ENCODE measurements around the gene ZNF692. TPM values are rescaled to one million over a fixed set of nuclear protein-coding genes. Genes with fewer than 3 reads are reported as not detected.
A peak's percentile ranks its signal among the peaks of the same experiment; 100 is the strongest.

The ZNF692 gene
- total and polyA plus RNA-seq, 2 of the 13 experiments (the other 11 are each of a cell fraction or from before 2014, with no cell fraction given), result 27.3 to 45.8 TPM

DNA sequence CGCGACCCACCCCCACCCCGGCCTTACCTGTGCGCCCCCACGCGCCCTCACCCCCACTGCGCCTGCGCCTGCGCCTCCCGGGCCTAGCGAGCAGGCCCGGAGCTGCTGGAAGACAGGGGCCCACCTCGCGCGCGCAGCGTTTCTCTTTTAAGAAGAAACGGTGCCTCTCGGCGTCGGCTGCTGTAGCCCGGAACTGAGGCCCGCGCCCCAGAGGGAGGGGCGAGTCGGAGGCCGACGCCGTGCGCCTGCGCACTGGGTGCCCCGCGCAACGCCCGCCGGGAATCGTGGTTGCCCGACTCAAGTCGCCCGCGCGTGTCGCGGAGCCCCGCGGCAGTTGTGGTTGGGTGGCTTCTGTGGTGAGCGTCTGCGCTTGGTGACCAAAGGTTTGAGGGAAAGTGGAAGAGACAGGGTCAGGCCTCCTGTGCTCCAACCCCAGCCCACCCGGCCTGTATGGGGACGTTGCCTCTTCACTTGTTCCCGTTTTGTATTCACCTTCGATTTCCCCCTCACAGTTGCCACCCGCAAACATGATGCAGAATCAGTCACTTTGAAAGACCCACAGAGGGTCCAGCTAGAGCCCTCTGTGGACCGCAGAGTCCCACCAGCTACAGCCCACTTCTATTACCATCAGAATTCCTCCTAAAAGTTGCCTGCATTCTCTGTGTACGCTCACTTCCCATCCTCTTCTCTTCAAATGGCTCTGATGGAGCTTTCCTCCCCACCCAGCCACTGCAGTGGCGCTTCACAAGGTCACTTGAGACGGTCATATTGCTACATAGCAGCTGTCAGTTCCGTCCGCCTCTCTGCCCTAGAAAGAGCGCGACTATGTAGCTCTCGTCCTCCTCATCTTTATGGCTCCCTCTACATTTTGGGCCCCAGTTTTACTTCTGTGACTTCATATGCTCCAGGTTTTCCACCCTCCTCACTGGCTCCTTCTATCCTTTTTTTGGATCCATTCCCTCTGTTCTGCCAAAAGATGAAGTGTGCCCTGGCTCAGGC is at the start of gene ZNF692 (continued):
- TF ChIP-seq, protein P1, sequence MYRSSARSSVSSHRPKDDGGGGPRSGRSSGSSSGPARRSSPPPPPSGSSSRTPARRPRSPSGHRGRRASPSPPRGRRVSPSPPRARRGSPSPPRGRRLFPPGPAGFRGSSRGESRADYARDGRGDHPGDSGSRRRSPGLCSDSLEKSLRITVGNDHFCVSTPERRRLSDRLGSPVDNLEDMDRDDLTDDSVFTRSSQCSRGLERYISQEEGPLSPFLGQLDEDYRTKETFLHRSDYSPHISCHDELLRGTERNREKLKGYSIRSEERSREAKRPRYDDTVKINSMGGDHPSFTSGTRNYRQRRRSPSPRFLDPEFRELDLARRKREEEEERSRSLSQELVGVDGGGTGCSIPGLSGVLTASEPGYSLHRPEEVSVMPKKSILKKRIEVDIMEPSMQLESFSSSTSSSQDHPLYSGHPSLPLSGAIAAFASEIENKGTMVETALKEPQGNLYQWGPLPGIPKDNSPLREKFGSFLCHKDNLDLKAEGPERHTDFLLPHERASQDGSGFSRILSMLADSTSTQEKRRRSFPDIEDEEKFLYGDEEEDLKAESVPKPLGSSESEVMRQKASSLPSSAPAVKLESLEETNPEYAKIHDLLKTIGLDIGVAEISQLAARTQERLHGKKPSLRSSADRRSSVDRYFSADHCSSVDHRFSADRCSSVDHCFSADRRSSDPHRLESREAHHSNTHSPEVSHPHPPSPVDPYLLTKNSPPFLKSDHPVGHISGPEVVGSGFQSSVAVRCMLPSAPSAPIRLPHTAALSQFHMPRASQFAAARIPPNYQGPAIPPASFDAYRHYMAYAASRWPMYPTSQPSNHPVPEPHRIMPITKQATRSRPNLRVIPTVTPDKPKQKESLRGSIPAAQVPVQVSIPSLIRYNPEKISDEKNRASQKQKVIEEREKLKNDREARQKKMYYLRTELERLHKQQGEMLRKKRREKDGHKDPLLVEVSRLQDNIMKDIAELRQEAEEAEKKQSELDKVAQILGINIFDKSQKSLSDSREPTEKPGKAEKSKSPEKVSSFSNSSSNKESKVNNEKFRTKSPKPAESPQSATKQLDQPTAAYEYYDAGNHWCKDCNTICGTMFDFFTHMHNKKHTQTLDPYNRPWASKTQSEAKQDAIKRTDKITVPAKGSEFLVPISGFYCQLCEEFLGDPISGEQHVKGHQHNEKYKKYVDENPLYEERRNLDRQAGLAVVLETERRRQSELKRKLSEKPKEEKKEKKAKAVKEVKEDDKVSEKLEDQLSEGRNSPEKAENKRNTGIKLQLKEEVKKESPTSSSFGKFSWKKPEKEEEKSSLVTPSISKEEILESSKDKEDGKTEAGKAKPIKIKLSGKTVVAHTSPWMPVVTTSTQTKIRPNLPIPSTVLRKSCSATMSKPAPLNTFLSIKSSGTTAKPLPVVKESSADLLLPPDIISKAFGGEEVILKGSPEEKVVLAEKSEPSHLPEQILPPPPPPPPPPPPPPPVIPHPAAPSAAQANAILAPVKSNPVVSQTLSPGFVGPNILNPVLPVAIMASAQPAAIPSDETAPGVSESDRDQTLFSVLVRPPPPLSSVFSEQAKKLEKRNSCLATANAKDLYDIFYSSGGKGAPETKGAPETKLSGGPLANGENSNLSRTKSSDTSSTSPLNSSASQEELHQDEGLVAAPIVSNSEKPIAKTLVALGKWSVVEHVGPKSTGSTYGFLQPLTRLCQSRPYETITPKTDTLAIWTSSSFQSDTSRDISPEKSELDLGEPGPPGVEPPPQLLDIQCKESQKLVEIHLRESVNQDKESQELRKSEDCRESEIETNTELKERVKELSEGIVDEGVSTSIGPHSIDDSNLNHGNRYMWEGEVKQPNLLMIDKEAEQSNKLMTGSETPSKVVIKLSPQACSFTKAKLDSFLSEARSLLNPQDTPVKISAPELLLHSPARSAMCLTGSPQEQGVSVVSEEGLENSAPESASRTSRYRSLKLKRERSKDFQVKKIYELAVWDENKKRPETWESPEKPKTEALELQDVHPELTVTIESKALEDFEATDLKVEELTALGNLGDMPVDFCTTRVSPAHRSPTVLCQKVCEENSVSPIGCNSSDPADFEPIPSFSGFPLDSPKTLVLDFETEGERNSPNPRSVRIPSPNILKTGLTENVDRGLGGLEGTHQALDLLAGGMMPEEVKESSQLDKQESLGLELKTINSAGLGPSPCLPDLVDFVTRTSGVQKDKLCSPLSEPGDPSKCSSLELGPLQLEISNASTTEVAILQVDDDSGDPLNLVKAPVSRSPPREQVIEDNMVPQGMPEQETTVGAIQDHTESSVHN (CRISPR knock-in tag; IDR thresholded peaks at IDR 0.05), result no peak
- TF ChIP-seq ZNF232 (CRISPR knock-in tag; IDR thresholded peaks at IDR 0.05; ENCODE audit: borderline replicate concordance) (no peak), KDM2A (CRISPR knock-in tag; IDR thresholded peaks at IDR 0.05; ENCODE audit: borderline replicate concordance, low read depth) (peak; percentile 78; the same call in 1 of the 2 replicates), AHR (CRISPR knock-in tag; IDR thresholded peaks at IDR 0.05) (no peak), KLF16 (CRISPR knock-in tag; IDR thresholded peaks at IDR 0.05) (peak in 1 of 2 experiments; percentile 64; a peak in 1 of 4 replicates), CEBPZ (IDR thresholded peaks at IDR 0.05; ENCODE audit: low read length) (no peak), CEBPG (CRISPR knock-in tag; IDR thresholded peaks at IDR 0.05) (peak; percentile 64), IRX3 (CRISPR knock-in tag; IDR thresholded peaks at IDR 0.05; ENCODE audit: borderline replicate concordance, low read depth) (no peak; the same call in 1 of the 2 replicates)
- TF ChIP-seq, protein P2, sequence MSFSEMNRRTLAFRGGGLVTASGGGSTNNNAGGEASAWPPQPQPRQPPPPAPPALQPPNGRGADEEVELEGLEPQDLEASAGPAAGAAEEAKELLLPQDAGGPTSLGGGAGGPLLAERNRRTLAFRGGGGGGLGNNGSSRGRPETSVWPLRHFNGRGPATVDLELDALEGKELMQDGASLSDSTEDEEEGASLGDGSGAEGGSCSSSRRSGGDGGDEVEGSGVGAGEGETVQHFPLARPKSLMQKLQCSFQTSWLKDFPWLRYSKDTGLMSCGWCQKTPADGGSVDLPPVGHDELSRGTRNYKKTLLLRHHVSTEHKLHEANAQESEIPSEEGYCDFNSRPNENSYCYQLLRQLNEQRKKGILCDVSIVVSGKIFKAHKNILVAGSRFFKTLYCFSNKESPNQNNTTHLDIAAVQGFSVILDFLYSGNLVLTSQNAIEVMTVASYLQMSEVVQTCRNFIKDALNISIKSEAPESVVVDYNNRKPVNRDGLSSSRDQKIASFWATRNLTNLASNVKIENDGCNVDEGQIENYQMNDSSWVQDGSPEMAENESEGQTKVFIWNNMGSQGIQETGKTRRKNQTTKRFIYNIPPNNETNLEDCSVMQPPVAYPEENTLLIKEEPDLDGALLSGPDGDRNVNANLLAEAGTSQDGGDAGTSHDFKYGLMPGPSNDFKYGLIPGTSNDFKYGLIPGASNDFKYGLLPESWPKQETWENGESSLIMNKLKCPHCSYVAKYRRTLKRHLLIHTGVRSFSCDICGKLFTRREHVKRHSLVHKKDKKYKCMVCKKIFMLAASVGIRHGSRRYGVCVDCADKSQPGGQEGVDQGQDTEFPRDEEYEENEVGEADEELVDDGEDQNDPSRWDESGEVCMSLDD (CRISPR knock-in tag; IDR thresholded peaks at IDR 0.05; ENCODE audit: borderline replicate concordance), result no peak

Data from HepG2 (cell line).